Activated CD8-positive, alpha-beta memory T cell treated with anti-CD3 and anti-CD28 coated beads for 4 hours (primary cell): ENCODE data around the gene TRMT44.
"Not testable (repeated sequence)": the region's sequence is repeated elsewhere in the genome, so short reads cannot be mapped to it uniquely, and the experiment has no call there.

Experiments
- DNase-seq, 2 donors: peaks; one replicate each; pipeline ENCODE4 v3.0.0-alpha.2; 2020; ENCODE audit warnings: low read depth in 2 of 2

Gene TRMT44

GRCh38 chr4:8440492-8441311 lies at the start of gene TRMT44, which contains the start of gene ACOX3:
TSS of gene TRMT44 (plus strand) at chr4:8440777. CDS start at chr4:8440823, 46 bp downstream.
TSS of gene ACOX3 (minus strand) at chr4:8440723. CDS start at chr4:8416521, 24,202 bp downstream.
- peak; percentile 84 to 95 for DNase-seq

GRCh38 chr4:8391071-8391470 lies 49.5 kb upstream of the TRMT44 start:
- DNase-seq: no peak

GRCh38 chr4:8391972-8392371 lies 48.6 kb upstream of the TRMT44 start:
- no peak for DNase-seq

- DNase-seq: no peak
Measured at GRCh38 chr4:8392591-8393190, 47.9 kb upstream of the TRMT44 start.

- DNase-seq: no peak
Measured at GRCh38 chr4:8393593-8394038, 47.0 kb upstream of the TRMT44 start.

GRCh38 chr4:8394061-8394519 lies 46.5 kb upstream of the TRMT44 start:
- no peak for DNase-seq

- DNase-seq: no peak
Measured at GRCh38 chr4:8394806-8395205, 45.8 kb upstream of the TRMT44 start.

- DNase-seq: no peak
Measured at GRCh38 chr4:8395504-8396296, 44.9 kb upstream of the TRMT44 start.

- no peak for DNase-seq
Measured at GRCh38 chr4:8396762-8397406, 43.7 kb upstream of the TRMT44 start.

GRCh38 chr4:8398347-8398746 lies 42.2 kb upstream of the TRMT44 start:
- DNase-seq: no peak

- DNase-seq: no peak
Measured at GRCh38 chr4:8399298-8399697, 41.3 kb upstream of the TRMT44 start.

GRCh38 chr4:8400632-8401325 lies 39.8 kb upstream of the TRMT44 start:
- DNase-seq: no peak

GRCh38 chr4:8401665-8402064 lies 38.9 kb upstream of the TRMT44 start:
- DNase-seq: no peak

- DNase-seq: no peak
Measured at GRCh38 chr4:8402181-8402597, 38.4 kb upstream of the TRMT44 start.

- no peak for DNase-seq
Measured at GRCh38 chr4:8402640-8403039, 37.9 kb upstream of the TRMT44 start.

- DNase-seq: no peak
Measured at GRCh38 chr4:8403173-8403753, 37.3 kb upstream of the TRMT44 start.

- DNase-seq: no peak
Measured at GRCh38 chr4:8403976-8404375, 36.6 kb upstream of the TRMT44 start.

- DNase-seq: no peak
Measured at GRCh38 chr4:8404791-8405515, 35.6 kb upstream of the TRMT44 start.

- DNase-seq: no peak
Measured at GRCh38 chr4:8405516-8405875, 35.1 kb upstream of the TRMT44 start.

- DNase-seq: not testable (repeated sequence)
Measured at GRCh38 chr4:8406887-8407286, 33.7 kb upstream of the TRMT44 start.
